ENCODE measurements around the gene EIF2B4. TPM values are rescaled to one million over a fixed set of nuclear protein-coding genes. Genes with fewer than 3 reads are reported as not detected.

The EIF2B4 gene
- total and polyA plus RNA-seq, 9 of the 15 experiments (the other 6 are each of a cell fraction or from before 2014, with no cell fraction given), result 29.7 to 80.3 (median 58.9) TPM

GRCh38 chr2:27322766-27323595, 47.2 kb downstream of the EIF2B4 start, which contains the start of gene MPV17 (continued):
- TF ChIP-seq NFE2L1 (tag; IDR thresholded peaks at IDR 0.05; ENCODE audit: borderline replicate concordance, low read depth), result no peak
- peak in 1 of 2 experiments; percentile 24; a peak in 1 of 4 replicates for TF ChIP-seq TBL1XR1 (IDR thresholded peaks at IDR 0.05; ENCODE audit: low read length in 2 of 2)
- TF ChIP-seq NFIX (CRISPR knock-in tag; IDR thresholded peaks at IDR 0.05; ENCODE audit: low read depth), result no peak
- no peak for TF ChIP-seq MTF1 (CRISPR knock-in tag; IDR thresholded peaks at IDR 0.05; ENCODE audit: borderline replicate concordance)
- peak; percentile 63 for TF ChIP-seq ZSCAN32 (CRISPR knock-in tag; IDR thresholded peaks at IDR 0.05)
- peak; percentile 55 for TF ChIP-seq PBX2 (CRISPR knock-in tag; IDR thresholded peaks at IDR 0.05; ENCODE audit: low read depth)
- peak; percentile 71 for TF ChIP-seq PBX2 (tag; conservative IDR thresholded peaks at IDR 0.05; ENCODE audit: low read depth)
- TF ChIP-seq HNRNPH1 (optimal IDR thresholded peaks at IDR 0.05; ENCODE audit: low read depth, low read length), result no peak
- TF ChIP-seq SRSF1 (IDR thresholded peaks at IDR 0.05; ENCODE audit: low read depth, low read length), result no peak
- peak; percentile 17; the same call in 1 of the 2 replicates for TF ChIP-seq ZNF239 (CRISPR knock-in tag; IDR thresholded peaks at IDR 0.05)
- TF ChIP-seq MCM2 (IDR thresholded peaks at IDR 0.05; ENCODE audit: low read depth), result no peak
- TF ChIP-seq ZBTB7A (IDR thresholded peaks at IDR 0.05; ENCODE audit: borderline replicate concordance, control insufficient read depth, low read depth, low read length), result peak; percentile 76; the same call in 1 of the 2 replicates
- TF ChIP-seq THAP7 (CRISPR knock-in tag; IDR thresholded peaks at IDR 0.05), result no peak; the same call in 1 of the 2 replicates
- no peak for TF ChIP-seq ZKSCAN3 (CRISPR knock-in tag; IDR thresholded peaks at IDR 0.05)
- TF ChIP-seq NR4A1 (CRISPR knock-in tag; IDR thresholded peaks at IDR 0.05), result 0 out of 2 replicates have a peak, but pooled peaks have one; percentile 5
- TF ChIP-seq NR4A1 (tag; IDR thresholded peaks at IDR 0.05), result no peak
- peak; percentile 19; the same call in 1 of the 2 replicates for TF ChIP-seq ZNF75A (CRISPR knock-in tag; IDR thresholded peaks at IDR 0.05)
- 0 out of 2 replicates have a peak, but pooled peaks have one; percentile 49 for TF ChIP-seq ZNF561 (CRISPR knock-in tag; conservative IDR thresholded peaks at IDR 0.05)

Data from K562 (cell line).